Mucosa of descending colon (tissue), 3 donors: ENCODE measurements around the gene YEATS4. TPM values are rescaled to one million over a fixed set of nuclear protein-coding genes. Genes with fewer than 3 reads are reported as not detected.

Experiments used
- ATAC-seq: fragments of 200-7000 bp; cut with Tn5 transposase; one replicate; pipeline ENCODE4 v1.9.1; 2020; ENCODE audit warnings: mild to moderate bottlenecking, moderate library complexity
- DNase-seq, 3 donors: peaks; one replicate each; pipeline ENCODE4 v3.0.0-alpha.2; 2020
- H3K36me3 ChIP-seq: fragments of 200-600 bp; one replicate; pipeline ENCODE4 v1.8.0; 2021; ENCODE audit warnings: low read depth, mild to moderate bottlenecking
- H3K4me1 ChIP-seq: fragments of 200-600 bp; one replicate; pipeline ENCODE4 v1.8.0; 2021; ENCODE audit warnings: low read depth, mild to moderate bottlenecking
- H3K4me3 ChIP-seq: fragments of 200-600 bp; one replicate; pipeline ENCODE4 v1.8.0; 2021; ENCODE audit warnings: mild to moderate bottlenecking
- H3K9me3 ChIP-seq: fragments of 200-600 bp; one replicate; pipeline ENCODE4 v1.8.0; 2021; ENCODE audit warnings: mild to moderate bottlenecking
- intact Hi-C, 2 donors: fragments of 100-400 bp; cut with DNase I in 1 of 2; cut with micrococcal nuclease in 1 of 2; formaldehyde crosslinking; loops; one replicate each; pipeline versions ENCODE4 v1.11.0 to v1.11.1; 2022; cut with DNase I, micrococcal nuclease
- total RNA-seq, 3 donors: library from RNA; stranded (reverse); fragmentation: NEBNext Ultra II Directional in 2 of 3; extraction: Animal tissue kit (Norgen Biotek cat#: 25700) in 2 of 3; gene quantifications; one replicate each; pipeline versions ENCODE4 v1.2.1 to v1.2.4, GENCODE V29; 2021 to 2023
- TF ChIP-seq, protein P1 (sequence below): fragments of 200-600 bp; IDR thresholded peaks from one replicate; pipeline ENCODE4 v1.8.0; 2022; ENCODE audit warnings: antibody characterized with exemption, mild to moderate bottlenecking
- donor health status: DM: no; HTN: no; CAD: no; lungs with moderate emphysema.
- donor health status: DM: no; HTN: no; CAD: no.
- donor health status: DM: no; HTN: yes; CAD: no.

The YEATS4 gene
- total RNA-seq, 3 donors from 2014 or later: 8.8 to 12.8 (median 10.7) TPM

GRCh38 chr12:69355363-69356028 lies 4.0 kb upstream of the YEATS4 start:
- TF ChIP-seq, protein P1, sequence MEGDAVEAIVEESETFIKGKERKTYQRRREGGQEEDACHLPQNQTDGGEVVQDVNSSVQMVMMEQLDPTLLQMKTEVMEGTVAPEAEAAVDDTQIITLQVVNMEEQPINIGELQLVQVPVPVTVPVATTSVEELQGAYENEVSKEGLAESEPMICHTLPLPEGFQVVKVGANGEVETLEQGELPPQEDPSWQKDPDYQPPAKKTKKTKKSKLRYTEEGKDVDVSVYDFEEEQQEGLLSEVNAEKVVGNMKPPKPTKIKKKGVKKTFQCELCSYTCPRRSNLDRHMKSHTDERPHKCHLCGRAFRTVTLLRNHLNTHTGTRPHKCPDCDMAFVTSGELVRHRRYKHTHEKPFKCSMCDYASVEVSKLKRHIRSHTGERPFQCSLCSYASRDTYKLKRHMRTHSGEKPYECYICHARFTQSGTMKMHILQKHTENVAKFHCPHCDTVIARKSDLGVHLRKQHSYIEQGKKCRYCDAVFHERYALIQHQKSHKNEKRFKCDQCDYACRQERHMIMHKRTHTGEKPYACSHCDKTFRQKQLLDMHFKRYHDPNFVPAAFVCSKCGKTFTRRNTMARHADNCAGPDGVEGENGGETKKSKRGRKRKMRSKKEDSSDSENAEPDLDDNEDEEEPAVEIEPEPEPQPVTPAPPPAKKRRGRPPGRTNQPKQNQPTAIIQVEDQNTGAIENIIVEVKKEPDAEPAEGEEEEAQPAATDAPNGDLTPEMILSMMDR: no peak
- Histone ChIP-seq H3K4me3 (no peak overlapping the region), H3K4me1 (peaks cover 9% of the 10 kb centered on the region), H3K9me3 (no peaks in the 10 kb centered on the region), H3K36me3 (no peaks in the 10 kb centered on the region)
- intact Hi-C loops: no loop called here
- no peak for ATAC-seq
- DNase-seq: no peak

GRCh38 chr12:69360348-69360672 lies 767 bp downstream of the YEATS4 start:
- TF ChIP-seq, protein P1: no peak
- Histone ChIP-seq H3K36me3 (no peaks in the 10 kb centered on the region), H3K4me3 (peak overlapping the region; percentile 94), H3K9me3 (no peaks in the 10 kb centered on the region), H3K4me1 (peaks cover 10% of the 10 kb centered on the region)
- ATAC-seq: no peak
- no peak for DNase-seq
- intact Hi-C loops: no loop called here

- no peak for ATAC-seq
- H3K4me1 ChIP-seq: no peaks in the 10 kb centered on the region
- DNase-seq: no peak
- no peaks in the 10 kb centered on the region for H3K9me3 ChIP-seq
- H3K4me3 ChIP-seq: no peak overlapping the region
- intact Hi-C loops: no loop called here
- TF ChIP-seq, protein P1: no peak
- no peaks in the 10 kb centered on the region for H3K36me3 ChIP-seq
These were observed 7.3 kb downstream of the YEATS4 start for GRCh38 chr12:69366796-69367195.

DNA sequence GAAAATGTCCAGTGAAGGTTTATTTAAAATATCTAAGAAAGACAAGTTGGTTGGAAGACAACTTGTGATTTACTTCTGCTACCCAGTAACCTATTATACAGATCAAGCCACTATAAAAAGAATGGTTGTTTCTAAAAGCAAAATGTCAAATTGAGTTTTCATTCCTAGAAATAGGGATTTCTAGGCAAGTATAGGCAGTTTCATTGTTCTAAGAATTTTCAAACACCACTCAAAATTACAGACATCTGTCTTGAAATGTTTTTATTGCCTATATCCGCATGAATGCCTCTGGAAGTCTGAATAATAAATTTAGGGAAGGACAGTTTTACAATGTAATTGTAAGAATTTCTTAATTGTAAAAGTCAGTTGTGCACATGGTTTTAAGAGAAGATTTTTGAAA lies 8.6 kb downstream of the YEATS4 start:
- H3K4me1 ChIP-seq: no peaks in the 10 kb centered on the region
- no peaks in the 10 kb centered on the region for H3K36me3 ChIP-seq
- intact Hi-C loops: no loop called here
- TF ChIP-seq, protein P1: no peak
- no peak overlapping the region for H3K4me3 ChIP-seq
- ATAC-seq: no peak
- DNase-seq: no peak
- no peaks in the 10 kb centered on the region for H3K9me3 ChIP-seq

- H3K4me3 ChIP-seq: no peak overlapping the region
- TF ChIP-seq, protein P1: no peak
- DNase-seq (no peak), ATAC-seq (no peak)
- H3K9me3 ChIP-seq: no peaks in the 10 kb centered on the region
- no peaks in the 10 kb centered on the region for H3K36me3 ChIP-seq
- intact Hi-C loops: no loop called here
- H3K4me1 ChIP-seq: no peaks in the 10 kb centered on the region
These were observed 23.5 kb downstream of the YEATS4 start for GRCh38 chr12:69383074-69383473.

DNA sequence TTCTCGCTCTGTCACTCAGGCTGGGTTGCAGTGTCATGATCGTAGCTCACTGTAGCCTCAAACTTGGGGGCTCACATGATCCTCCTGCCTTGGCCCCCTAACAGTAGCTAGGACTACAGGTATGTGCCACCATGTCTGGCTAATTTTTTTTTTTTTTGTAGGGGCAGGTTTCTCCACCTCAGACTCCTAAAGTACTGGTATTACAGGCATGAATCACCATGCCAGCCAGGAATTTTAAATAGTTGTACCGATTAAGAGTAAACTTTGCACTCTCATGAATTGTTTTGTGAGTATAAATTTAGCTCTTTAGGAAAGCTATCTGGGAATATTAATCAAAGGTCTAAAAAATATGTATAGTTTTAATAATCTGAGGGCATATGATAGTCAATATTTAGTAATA lies 25.5 kb downstream of the YEATS4 start:
- Histone ChIP-seq H3K9me3 (no peaks in the 10 kb centered on the region), H3K4me3 (no peak overlapping the region), H3K36me3 (no peaks in the 10 kb centered on the region), H3K4me1 (no peaks in the 10 kb centered on the region)
- DNase-seq (no peak), ATAC-seq (no peak)
- TF ChIP-seq, protein P1: no peak
- intact Hi-C loops: no loop called here
